HG03432 (cell line): ENCODE measurements around the gene CIB2.
A peak's percentile ranks its signal among the peaks of the same experiment; 100 is the strongest.
"Not testable (repeated sequence)": the region's sequence is repeated elsewhere in the genome, so short reads cannot be mapped to it uniquely, and the experiment has no call there.

ENCODE experiments used
- ATAC-seq: cut with Tn5 transposase; IDR thresholded peaks from one replicate; pipeline ENCODE4 v1.9.1; 2021; ENCODE audit warnings: mild to moderate bottlenecking, moderate library complexity; ENCODE audit not compliant: unreplicated experiment

Gene CIB2

DNA sequence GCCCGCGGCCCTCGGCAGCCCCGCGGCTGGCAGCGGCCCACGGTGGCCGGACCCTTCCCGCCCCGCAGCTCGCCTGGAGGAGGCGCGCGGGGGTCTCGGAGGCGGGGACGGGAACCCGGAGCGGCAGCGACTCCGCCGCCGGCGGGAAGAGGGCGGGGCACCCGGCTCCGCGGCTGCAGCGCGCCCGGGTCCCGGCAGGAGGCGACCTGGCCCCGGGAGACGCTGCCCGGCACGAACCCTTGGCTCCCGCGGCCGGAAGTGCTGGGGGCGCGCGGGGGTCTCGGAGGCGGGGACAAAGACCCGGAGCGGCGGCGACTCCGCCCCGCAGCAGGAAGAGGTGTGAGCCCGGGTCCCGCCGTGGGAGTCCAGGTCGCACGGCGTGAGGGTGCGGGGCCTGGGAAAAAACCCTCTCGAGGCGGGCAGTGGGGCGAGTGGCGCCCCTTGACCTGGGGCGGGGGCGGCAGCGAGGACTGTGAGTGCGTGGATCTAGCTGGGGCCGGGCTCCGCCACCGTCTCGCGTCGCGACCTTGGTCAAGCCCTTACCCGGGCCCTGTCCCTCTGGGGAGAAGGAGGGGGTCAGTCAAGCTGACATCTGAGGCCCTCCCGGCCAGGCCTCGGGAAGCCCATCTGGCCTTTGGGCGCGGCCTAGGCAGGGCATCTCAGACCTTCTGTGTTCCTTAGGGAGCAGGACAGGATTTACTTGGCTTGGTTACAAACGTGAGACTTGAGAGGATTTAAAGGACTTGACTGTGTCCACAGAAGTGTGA, at the start of gene CIB2:
Gene CIB2, minus strand, starts transcription at position 151 of the 767 bp plus-strand sequence. CDS start 230 bp downstream, outside the sequence.
- ATAC-seq: peak; percentile 88

DNA sequence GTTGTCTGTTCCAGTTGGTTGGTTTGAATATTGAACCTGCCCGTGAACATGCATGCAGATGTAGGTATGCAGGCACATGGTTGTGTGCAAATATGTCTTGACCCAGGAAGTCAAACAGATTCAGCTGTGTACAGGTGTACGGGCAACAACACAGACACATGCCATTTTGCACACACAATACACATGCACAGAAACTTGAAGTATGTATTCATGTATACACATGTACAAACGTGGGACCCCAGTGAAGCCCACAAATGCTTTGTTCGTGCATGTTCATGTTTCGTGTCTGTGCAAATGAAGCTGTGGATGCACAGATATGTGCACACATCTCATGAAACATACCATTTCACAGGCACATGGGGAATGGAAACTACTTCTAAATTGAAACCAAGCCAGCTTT, 48.7 kb upstream of the CIB2 start:
- ATAC-seq: no peak

DNA sequence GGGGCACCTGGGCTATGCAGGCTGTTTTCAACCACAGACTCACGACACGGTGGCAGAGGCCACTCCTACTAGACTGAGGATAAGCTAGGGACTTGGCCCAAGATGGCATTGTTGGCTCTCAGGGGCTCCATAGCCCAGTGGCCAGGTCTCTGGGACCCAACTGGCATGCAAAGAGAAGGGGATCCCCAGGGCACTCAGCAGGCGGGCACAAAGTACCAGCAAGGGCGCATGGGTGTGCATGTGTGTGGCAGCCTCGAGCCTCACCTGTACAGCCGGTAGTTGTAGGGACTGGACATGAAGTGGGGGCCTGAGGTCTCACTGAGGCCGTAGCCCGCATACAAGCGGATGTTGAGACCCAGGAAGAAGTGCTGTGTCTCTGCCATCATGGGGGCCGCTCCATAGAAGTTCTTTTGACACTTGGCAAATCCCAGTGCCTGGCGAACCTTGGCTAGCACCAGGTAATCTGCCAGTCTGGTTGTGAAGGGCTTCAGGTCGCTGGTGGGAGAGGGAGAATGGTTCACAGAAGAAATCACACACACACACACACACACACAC, 48.1 kb upstream of the CIB2 start:
- ATAC-seq: no peak

DNA sequence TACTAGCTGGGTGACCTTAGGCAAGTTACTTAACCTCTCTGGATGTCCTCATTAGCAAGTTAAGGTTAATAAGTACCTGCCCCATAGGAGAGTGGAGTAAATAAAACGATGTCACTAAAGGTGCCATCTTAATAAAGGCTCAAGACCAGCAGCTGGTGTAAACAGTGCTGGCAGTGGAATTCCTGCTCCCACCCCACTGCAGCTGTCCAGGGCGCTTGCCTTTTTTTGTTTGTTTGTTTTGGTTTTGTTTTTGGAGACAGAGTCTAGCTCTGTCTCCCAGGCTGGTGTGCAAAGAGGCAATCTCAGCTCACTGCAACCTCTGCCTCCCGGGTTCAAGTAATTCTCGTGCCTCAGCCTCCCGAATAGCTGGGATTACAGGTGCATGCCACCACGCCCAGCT, 46.8 kb upstream of the CIB2 start:
- ATAC-seq: no peak

DNA sequence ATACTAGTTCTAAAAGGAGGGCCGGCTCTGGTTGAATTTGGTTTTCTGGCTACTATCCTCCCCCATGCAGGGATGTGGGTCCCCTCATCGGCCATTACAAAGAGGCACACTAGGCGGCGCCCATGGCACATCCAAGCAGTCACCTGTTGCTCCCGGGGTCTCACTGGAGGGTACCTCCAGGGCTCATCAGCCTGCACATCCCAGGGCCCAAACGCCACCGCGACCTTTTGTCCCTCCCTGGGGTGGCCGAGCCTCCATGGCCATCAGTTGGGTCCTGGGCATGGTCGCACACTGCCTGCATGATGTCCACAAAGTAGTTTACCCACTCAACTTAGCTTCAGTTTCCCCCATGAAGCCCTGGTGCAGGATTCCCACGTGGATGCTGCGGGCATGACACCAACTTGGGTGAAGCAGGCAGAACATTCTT, 46.2 kb upstream of the CIB2 start:
- ATAC-seq: no peak

DNA sequence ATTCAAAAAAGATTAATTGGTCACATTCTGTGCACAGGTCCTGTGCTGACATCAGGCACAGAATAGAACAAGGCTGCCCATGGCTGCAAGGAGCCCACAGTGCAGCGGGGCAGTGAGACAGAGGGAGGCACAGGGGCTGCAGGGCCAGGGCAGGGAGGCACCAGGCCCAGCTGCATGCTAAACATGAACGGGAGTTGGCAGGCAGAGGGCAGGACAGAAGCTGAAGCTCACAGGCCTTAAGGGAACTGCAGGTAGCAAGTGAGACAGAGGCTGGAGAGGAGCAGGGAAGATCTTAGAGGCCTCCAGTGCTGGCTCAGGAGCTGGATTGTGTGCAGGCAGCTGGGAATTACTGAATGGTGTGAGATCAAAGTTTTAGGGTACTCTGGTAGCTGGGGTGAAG, 44.1 kb upstream of the CIB2 start:
- no peak for ATAC-seq

DNA sequence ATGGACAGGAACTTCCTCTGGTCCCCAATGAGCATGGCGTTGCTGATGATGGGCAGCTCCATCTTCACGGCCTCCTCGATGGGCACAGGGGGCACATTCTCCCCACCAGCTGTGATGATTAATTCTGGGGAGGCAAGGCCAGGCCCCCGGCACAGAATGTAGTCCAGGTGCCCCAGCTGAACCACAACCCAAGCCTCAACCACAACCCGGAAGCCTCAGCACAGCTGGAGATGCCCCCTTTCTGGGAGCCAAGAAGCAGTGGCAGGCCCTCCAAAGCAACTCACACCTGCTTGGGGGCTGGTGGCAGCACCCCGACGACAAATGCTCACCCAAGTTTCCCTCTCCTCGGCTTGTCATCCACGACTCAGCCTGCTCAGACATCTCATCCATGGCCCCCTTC, 43.2 kb upstream of the CIB2 start:
- ATAC-seq: no peak

DNA sequence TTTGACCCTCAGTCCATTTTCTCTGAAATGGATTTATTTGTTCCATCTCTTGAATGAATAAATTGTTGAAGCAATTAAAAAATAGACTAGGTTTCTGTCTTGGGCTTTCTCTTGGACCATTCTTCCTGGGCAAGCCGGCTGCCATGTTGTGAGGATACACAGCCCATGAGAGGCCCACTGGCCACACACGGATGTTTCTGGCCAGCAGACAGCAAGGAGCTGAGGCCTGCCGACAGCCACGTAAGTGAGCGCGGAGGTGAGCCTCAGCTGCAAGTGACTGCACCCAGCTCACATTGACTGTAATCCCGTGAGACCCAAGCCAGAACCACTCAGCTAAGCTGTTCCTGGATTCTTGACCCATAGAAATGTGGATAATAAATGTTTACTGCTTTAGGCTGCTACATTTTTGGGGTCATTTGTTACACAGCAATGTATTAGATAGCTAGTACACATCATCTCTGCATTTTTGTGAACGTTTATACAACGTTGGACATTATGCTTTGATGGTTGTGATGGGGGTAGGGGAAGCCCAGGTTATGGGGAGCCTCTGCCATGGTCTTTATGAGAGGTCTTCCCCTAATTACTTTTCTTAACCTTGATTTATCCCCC, 40.7 kb upstream of the CIB2 start:
- ATAC-seq: no peak

DNA sequence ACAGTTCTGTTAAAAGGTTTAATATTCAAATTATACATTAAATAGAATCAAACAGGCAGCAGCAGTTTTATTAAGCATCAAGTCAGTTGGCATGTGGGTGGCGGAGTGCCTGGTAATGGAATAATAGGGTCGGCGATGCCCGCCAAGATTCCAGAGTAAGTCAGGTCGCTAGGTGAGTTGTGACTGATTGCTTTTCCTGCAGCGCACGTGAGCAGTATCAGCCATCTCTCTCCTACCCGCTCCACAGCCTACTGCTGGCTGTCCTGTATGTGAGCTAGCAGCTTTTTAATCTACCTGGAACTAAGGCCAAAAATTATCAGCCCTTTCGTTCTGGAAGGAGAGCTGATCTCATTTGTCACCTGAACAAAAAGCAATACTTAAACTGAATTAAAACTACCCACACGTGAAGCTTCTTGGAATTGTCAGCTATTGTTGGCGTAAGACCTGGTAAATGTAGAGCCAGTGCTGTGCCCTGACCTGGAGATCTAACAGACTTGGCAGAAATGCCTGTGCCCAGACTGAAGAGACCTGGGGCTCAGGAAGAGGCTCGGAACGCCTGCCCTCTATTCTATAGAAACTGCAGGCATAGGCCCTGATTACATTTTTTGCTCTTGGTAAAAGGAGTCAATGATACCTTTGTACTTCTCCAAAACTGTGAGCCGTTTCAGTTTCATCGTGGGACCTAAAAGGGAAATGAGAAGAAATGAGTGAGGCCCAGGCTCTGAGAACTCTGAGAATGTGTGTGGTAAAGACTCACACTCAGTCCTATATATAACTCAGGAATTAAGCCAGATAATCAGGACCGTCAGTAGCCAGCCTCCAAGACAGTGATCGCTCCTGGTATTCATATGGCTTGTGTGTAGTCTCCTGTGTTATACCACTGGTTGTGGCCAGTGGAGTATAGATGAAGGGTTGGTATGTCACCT, 39.9 kb upstream of the CIB2 start:
- peak; percentile 66 for ATAC-seq

DNA sequence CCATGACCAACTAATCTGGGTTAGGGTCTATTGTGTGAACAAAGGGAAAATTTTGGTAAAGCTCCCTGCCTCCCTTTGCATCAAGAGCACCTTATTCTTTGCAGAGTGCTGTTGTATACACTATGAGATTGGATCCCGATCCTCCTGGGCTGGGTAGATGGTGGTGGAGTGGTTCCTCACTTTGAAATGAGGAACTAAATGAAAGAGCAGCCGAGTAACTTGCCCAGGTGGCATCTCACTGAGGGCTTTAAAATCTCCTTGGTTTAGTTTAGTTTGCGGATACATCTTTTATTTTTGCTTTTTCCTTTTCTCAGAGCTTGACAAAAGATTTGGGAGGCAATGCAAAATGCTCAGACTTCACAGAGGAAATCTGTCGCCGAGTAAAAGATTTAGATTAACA, 37.4 kb upstream of the CIB2 start:
- no peak for ATAC-seq

DNA sequence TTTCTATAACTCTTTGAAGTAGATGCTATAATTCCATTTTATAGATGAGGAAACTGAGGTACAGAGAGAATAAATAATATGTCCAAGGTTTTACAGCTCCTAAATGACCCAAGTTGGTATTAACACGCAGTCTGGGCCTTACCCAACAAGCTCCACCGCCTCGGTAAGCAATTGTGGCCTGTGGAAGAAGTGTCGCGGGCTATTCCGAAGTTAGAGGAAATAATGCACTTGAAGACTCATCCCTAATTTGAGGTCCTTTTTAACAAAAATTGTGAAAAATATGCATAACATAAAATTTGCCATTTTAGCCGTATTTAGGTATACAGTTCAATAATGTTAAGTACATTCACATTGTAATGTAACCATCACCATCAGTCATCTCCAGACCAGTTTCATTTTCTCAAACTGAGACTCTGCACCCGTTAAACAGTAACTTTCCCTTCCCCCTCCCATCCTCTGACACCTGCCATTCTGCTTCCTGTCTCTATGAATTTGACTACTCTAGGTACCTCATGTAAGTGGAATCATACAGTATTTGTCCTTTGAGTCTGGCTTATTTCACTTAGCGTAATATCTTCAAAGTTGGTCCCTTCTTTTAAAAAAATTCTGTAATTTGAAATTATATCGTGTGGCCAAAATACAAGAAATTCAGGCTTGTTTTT, 36.1 kb upstream of the CIB2 start:
- ATAC-seq: peak; percentile 79

DNA sequence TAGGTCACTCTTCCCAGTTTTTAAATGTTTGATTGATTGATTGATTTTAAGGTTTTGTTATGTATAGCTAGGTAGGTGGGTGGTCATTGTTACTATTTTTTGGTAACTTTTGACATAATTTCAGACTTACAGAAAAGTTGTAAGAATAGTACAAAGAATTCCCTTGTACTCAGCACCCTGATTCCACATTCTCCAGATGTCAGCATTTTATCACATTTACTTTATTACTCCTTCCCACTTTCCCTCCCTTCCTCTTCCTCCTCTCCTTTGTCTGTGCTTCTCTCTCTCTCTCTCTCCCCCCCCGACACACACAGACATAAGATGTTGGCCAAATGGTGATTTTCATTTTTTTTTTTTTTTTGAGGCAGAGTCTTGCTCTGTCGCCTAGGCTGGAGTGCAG, 32.8 kb upstream of the CIB2 start:
- no peak for ATAC-seq

DNA sequence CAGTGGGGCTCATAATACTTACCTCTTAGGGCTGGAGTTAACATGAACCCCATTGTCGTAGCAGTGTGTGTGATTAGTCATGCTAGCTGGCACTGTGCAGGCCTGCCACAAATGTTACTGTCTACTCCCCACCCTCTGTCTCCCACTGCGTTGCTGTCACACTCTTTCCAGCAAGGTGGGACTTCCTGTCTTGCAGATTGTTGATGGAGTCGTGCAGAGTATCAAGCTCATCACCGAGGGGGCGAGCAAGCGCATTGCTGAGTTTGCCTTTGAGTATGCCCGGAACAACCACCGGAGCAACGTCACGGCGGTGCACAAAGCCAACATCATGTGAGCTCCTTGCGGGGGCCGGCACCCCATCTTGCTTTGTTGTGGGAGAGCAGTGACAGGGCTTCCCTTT, 30.8 kb upstream of the CIB2 start:
- ATAC-seq: no peak

DNA sequence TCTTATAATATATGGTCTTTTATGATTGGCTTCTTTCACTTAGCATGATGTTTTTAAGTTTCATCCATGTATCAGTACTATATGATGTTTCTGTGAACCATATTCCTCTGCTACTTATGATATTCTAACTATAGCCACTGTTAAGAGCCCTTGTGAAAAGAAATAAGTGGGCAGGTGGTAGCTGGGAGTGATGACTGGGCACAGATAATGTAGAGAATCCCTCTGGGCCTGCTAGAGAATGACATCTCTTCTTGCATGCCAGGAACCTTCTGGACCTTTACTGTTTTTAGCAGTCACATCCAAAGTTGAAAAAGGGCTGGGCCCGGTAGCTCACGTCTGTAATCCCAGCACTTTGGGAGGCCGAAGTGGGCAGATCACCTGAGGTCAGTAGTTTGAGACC, 28.1 kb upstream of the CIB2 start:
- no peak for ATAC-seq

DNA sequence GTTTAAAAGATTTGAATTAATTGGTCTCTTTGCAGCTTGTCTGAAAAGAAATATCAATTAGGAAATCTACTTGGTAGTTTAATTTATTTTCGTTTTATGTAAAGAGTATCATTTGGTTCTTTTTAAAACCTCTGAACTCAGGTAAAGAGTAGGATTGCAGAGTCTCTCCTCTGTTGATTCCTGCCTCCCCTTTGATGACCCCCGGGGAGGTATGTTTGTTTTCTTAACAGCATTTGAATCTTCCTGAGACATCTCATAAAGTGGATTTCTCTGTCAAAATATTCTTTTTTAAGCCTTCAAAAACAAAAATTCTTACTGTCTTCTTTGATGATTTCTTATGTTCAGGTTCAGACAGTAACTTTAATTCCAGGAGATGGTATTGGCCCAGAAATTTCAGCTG, 26.0 kb upstream of the CIB2 start:
- ATAC-seq: no peak

DNA sequence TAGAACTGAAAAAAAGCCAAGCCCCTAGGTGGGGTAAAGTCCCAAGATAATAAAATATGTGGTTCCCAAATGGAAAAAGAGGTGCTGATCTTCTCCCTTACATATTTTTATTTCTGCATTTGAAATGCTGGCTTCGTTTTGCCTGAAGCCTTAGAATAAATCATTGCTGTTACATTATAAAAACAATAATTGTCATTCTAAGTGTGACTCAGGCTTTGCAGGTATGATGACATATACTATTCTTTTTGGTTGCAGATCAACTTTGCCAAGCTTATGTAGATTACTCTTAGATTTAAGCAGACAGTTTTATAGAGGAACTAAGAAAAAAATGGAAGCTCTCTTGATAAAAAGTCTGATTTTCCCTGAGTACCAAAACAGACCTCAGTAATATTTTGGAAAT, 25.4 kb upstream of the CIB2 start:
- ATAC-seq: no peak

DNA sequence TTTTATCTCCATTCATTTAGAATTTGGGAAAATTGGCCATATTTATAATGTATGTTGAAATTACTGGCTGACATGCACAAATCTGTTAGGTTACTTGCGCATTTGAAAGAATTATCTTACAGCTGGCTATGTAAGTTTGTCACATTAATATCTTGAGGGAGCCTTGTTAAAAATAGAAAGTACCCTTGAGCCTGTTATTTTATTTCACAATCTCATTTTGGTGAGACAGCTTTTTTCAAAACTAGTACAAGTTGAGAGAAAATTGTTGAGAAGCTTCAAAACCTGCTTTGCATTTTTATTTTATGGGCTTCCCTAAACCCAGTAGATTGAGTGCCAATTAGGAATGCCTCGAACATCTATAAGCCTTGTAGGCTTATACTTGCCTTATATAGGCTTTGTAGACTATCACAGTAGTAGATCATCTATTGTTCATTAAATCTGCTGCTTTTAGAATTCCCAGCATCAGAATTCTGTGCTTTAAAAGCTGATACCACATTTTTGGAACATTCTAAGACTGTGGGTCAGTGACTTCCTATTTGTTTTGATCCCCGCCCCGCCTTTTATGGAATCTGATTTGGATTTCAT, 24.2 kb upstream of the CIB2 start:
- no peak for ATAC-seq

DNA sequence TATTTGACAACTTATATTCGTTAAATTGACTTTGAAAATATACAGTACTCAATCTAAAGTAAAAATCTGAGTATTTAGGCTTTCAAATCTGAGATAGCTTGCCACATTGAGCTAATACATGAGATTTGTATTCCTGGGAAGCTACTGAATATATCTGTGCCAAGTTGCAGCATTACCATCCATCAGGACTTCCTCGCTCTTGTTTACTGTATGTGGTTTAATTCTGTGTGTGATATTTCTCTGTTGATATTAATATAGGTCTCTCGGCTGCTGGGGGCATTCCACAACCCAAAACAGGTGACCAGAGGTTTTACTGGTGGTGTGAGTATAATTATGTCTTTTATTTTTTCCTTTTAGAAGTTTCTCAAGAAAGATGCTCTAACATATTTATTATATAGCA, 23.7 kb upstream of the CIB2 start:
- no peak for ATAC-seq

DNA sequence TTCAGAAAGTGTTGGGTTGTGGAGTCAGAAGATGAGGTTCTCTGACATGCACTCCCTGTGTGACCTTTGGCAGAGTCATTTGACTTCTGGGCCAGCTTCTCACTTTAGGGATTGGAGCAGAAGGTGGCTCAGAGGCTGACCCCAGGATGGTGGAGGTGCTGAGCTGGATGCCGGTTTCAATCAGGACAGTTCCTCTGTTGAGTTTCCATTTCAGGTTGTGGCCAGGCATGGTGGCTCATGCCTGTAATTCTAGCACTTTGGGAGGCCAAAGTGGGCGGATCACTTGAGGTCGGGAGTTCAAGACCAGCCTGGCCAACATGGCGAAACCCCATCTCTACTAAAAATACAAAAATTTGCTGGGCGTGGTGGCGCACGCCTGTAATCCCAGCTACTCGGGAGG, 19.8 kb upstream of the CIB2 start:
- ATAC-seq: not testable (repeated sequence)
